GM13976 (cell line): Measurements from ENCODE around the gene MS4A13.

Experiments
- DNase-seq: peaks from one replicate; pipeline ENCODE4 v3.0.0; 2012; ENCODE audit warnings: low spot score
- in situ Hi-C: fragments of 300-500 bp; cut with MboI; formaldehyde crosslinking; loops from one replicate; pipeline ENCODE4 v1.12.0; 2022; ENCODE audit warnings: low sequenced_read_pairs, mixed read lengths, inconsistent platforms; ENCODE audit not compliant: unreplicated experiment
- TF ChIP-seq, protein P1 (sequence below): IDR thresholded peaks from 2 replicates; pipeline ENCODE4 v1.5.1; 2012; ENCODE audit warnings: borderline replicate concordance, mild to moderate bottlenecking; ENCODE audit not compliant: insufficient read depth; ENCODE audit errors: extremely low read depth, missing control alignments, control extremely low read depth

MS4A13 gene

GRCh38 chr11:60566776-60567175 lies 51.6 kb downstream of the MS4A13 start:
- no peak for DNase-seq
- in situ Hi-C loops = no loop called here
- TF ChIP-seq, protein P1, sequence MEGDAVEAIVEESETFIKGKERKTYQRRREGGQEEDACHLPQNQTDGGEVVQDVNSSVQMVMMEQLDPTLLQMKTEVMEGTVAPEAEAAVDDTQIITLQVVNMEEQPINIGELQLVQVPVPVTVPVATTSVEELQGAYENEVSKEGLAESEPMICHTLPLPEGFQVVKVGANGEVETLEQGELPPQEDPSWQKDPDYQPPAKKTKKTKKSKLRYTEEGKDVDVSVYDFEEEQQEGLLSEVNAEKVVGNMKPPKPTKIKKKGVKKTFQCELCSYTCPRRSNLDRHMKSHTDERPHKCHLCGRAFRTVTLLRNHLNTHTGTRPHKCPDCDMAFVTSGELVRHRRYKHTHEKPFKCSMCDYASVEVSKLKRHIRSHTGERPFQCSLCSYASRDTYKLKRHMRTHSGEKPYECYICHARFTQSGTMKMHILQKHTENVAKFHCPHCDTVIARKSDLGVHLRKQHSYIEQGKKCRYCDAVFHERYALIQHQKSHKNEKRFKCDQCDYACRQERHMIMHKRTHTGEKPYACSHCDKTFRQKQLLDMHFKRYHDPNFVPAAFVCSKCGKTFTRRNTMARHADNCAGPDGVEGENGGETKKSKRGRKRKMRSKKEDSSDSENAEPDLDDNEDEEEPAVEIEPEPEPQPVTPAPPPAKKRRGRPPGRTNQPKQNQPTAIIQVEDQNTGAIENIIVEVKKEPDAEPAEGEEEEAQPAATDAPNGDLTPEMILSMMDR = no peak

GRCh38 chr11:60570970-60571369 lies 55.8 kb downstream of the MS4A13 start:
- TF ChIP-seq, protein P1 = no peak
- in situ Hi-C loops = no loop called here
- no peak for DNase-seq

- TF ChIP-seq, protein P1 = no peak
- DNase-seq = no peak
- in situ Hi-C loops = no loop called here
These were observed 74.4 kb downstream of the MS4A13 start for GRCh38 chr11:60589611-60590010.
